ENCODE measurements around the gene SERPINB10.
"Not testable (repeated sequence)": the region's sequence is repeated elsewhere in the genome, so short reads cannot be mapped to it uniquely, and the experiment has no call there.

The SERPINB10 gene

DNA sequence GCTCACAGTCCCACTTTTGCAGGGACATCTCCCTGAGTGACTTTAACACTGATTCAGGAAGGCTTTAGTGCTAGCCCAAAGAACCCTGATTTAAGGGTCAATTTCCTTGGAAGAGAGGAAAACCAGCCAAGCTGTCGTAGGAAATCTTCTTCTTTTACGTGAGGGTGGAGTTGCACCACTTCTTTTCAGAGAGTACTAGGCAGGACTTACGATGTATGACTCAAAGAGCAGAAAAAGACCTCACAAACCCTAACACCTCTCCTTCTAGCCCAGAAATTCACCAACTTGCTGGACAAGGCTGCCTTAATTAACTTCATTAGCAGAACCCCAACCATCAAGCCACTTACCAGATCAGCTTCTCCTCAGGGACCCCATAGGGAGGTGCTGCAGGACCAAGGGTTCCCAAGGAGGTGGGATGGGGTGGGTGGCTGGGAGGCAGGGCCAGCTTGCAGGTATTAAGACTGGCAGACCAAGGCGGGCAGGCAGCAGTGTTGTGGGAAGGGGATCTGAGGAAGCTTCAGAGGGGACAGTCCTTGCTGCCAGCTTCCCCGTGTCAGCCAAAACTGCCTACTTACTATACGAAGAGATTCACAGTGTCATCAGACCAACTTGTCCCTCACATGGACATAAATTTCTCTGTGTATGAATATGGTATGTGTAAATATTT lies 13.5 kb upstream of the SERPINB10 start:
- no peak for DNase-seq

DNA sequence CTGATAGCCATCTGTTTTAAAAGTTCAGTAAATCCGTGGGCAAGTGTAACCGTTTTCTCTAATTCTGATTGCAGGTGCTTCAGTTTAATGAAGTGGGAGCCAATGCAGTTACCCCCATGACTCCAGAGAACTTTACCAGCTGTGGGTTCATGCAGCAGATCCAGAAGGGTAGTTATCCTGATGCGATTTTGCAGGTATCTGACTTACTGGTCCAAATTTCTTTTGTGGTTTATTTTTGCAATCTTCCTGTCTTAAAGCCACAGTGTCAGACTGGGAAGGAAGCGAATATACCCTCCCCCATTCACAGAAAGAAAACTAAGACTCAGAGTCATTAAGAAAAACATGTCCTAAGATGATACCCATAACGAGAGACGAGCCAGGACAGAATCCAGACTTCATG lies 12.6 kb upstream of the SERPINB10 start:
- DNase-seq, result no peak

DNA sequence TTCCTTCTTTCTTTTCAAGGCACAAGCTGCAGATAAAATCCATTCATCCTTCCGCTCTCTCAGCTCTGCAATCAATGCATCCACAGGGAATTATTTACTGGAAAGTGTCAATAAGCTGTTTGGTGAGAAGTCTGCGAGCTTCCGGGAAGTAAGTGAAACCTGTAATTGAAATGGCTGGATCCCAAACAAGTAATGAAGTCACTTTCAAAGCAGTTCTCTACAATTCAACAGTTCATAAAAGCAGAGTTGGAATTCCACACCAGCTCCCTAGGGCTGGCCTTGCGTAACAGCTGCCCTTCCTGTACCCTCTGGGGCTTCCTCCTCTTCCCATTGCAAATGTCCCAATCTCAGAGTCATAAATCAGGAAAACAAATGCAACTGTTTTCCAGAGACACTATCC lies 10.7 kb upstream of the SERPINB10 start:
- DNase-seq, result no peak

DNA sequence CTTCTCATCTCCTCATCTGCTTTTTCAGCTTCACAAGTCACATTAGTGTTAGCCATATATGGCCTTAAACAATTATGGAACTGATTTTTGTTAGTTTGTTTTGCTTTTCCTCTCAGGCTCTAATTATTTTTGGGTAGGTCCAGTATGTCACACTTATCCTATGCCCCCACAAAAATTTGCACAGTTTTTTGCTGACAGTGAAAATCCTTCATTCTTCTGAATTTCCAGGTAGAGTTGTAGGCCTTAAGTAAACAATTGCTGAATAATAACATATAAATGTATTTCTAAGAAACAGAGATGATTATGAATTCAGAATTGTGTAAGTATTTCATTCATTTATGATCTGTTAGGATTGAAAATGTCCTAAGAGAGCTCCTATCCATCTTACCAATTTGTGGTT lies 8.6 kb upstream of the SERPINB10 start:
- DNase-seq, result no peak

DNA sequence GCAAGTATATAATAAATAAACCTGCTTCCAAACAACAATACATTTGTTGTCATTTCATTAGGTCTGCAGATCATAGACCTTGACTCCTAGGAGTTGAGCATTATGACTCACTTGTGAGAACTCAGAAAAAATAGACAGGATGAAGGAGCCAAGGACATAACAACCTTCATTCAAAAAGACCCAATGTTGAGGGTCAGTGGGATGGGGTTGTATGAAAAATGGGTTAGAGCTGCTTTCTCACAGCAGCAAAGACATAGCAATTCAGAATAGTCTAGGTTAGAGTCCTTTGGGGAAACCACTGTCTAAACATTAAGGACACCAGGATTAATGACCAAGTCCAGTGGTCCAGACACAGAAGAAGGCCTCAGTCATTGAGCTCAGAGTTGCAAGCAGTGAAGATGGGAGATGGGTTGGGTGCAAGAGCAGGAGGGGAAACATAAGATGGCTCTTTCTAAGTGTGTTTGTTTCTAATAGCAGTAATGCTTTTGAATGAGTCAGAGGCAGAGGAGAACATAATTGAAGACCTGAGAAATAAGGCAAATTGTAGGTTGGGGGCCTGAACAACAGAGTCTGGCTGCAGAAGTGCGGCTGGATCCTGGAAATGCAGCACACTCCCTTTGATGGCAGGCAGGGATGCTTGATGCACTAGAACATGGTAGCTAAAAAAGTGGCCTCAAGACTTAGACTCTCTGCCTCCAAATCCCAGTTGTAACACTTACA lies 3.7 kb upstream of the SERPINB10 start:
- no peak for DNase-seq

DNA sequence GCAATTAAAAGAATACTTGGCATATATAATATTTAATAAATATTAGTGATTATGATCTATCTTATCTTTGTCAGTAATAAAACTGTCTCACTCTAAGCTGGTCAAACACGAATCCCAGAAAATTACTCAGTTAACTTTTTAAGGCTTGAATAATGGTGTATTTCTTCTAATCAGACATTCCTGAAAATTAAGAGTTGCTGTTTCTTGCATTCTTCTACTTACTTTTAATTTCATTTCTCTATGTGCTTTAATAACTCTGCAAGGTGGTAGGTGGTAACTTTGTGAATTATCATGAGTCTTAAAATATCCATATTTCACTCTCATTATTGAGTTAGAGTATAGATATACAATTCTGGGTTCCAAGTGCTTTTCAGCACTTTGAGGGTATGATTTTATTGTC lies 3.1 kb upstream of the SERPINB10 start:
- DNase-seq, result no peak

DNA sequence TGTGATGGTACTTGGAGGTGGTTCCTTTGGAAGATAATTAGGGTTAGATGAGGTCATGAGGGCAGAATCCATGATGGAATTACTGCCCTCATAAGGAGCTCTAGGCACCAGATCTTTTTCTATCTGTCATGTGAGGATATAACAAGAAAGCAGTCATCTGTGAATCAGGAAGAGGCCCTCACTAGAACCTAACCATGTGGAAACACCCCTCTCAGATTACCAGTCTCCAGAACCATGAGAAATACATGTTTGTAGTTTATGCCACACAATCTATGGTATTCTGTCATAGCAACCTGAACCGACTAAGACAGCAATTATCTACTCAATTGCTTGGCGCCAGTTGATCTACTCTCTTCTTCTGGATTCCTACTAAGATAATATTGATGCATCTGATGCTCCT lies 2.4 kb upstream of the SERPINB10 start:
- no peak for DNase-seq

DNA sequence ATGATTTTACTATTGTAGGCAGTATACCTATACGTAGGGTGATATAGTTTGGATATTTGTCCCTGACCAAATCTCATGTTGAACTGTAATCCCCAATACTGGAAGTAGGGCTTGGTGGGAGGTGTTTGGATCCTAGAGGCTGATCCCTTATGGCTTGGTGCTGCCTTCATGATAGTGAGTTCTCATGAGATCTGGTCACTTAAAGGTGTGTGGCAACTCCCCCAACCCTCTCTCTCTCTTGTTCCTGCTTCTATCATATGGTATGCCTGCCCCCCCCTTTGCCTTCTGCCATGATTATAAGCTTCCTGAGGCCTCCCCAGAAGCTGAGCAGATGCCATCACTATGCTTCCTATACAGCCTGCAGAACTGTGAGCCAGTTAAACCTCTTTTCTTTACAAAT lies 1.7 kb upstream of the SERPINB10 start:
- DNase-seq, result no peak

DNA sequence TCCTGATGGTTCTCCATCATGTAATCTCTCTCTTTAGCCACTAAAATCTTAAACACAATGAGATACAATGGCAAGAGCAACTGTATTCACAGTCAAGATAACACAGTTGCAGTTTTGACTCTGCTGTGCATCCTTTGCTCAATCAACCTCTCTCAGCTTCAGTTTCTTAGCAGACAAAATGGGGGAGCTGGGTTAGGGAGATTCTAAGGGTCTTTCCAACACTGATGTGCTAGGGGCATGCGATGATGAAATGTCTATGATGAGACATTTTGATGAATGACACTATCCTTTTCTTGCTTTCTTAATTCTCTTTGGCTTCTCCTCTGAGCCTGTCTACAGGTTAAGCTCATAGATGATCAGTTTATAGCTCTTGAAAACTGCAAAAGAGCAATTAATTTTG lies 1.1 kb downstream of the SERPINB10 start:
- no peak for DNase-seq

DNA sequence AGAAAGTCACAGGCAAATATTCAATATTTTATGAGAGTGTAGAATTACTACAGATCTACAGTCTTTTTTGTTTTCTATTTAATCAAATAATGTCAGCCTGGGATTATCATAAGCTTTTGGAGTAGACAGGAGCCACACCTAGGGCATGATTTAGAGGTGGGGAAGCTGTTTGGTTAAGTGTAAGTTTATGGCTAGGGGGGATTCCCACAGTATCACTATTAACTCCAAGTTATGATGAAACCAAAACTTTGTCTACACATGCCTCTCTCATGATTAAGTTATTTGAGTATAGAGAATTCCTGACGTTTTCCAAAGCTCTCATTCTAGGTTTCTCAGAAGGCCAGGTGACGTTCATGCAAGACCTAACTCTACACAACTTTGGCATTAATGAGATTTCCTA lies 2.1 kb downstream of the SERPINB10 start:
- DNase-seq, result no peak

DNA sequence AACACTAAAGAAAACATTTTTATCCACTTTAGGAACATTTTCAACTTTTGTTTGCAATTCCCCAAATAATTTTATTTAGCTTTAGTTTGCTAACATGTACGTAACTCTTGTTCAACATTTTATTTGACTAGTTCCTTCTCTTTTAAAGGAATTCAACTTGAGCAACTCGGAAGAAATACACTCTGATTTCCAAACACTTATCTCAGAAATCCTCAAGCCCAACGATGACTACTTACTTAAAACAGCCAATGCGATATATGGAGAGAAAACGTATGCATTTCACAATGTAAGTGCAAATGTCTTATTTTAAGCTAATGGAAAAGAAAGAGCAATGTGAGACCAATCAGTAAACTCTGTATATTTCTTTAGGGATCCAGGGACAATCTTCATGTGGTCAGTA lies 10.1 kb downstream of the SERPINB10 start:
- no peak for DNase-seq

DNA sequence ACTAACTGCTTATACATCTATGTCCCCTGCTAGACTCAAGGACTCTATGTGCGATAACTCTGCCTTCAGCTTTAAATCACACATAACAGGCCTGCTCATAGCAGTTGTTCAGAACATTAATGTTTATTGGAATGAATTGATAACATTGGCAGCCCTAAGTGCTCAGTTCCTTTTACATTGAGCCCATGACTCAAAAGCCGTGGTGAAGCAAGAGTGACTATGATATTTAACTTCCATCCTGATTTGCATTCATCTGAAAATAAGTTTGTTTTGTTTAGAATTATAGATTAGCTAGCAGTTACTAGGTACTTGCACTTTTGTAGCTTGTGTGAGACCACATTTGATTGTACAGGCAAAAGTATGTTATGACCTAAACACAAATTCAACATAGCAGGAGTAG lies 14.3 kb downstream of the SERPINB10 start:
- no peak for DNase-seq

DNA sequence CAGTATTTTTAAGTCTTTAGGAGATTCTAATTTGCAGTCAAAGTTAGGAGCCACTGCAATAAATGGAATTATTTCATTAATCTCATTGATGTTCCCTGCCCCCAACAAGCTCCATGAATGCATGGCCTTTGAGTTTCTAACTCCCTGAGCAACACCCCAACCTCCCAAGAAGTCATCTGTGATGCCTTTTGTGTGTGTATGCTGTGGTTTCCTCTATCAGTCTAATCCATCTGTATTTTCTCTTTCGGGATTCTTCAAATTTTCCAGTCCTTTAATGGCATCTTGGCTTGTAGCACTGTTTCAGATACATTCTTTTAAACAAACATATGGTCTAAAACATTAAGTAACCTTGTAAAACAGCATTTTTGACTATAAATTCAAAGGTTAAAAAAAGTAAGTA lies 16.8 kb downstream of the SERPINB10 start:
- no peak for DNase-seq

DNA sequence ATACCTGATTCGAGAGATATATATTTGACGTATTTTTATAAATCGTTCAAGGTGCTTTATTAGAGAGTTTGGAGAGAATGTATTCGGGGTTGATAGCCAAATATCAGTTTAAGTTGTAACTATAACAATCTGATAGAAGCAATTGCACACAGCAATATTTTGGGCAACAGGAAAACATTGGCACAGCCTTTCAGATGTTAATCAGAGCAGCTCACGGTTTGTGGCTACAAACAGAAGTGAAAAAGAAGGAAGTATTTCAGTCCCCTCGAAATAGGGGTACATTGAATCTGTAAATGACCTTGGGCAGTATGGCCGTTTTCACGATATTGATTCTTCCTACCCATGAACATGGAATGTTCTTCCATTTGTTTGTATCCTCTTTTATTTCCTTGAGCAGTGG lies 20.6 kb downstream of the SERPINB10 start:
- no peak for DNase-seq

DNA sequence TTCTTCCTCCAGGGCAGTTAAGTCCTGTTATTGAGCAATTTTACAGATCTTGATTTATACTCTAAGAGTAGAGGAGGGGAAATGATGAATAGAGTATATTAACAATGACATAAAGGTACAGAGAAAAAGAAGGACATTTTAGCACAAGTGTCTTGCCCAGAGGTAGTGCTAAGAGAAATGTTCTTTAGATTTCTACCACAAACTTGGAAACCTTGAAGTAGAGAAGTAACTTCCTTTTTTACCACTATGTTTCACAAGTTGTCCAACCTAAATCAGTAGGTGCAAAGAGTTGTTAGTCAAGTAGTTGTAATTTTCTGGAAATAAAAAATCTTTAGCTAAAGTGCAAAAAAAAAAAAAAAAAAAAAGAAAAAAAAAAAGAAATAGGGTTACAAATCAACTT lies 21.6 kb downstream of the SERPINB10 start:
- not testable (repeated sequence) for DNase-seq

DNA sequence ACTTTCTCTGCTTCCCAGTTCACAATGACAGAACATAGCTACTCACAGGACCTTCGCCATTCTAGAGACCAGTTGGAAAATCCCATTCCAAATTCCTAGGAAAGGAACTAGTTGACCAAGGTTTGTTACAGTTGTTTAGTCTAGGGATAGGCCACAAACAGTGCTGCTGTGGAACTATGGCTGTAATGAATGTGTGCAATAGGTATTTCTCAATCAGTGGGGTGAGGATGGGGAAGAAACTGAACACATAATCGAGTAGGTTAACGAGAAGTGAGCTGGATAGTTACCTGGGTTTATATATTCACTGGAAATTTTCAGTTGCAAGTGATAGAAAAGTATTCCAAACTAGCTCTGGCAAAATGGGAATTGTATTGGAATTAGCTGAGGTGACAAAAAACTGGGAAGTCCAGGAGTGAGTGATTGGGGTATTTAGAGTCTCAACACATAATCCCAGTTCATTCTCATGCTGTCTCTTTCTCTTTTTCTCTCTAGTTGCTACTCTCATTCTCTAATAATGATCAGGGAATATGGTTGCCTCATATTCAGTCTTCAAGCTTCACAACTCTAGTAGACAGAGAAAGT lies 23.1 kb downstream of the SERPINB10 start:
- DNase-seq, result no peak

DNA sequence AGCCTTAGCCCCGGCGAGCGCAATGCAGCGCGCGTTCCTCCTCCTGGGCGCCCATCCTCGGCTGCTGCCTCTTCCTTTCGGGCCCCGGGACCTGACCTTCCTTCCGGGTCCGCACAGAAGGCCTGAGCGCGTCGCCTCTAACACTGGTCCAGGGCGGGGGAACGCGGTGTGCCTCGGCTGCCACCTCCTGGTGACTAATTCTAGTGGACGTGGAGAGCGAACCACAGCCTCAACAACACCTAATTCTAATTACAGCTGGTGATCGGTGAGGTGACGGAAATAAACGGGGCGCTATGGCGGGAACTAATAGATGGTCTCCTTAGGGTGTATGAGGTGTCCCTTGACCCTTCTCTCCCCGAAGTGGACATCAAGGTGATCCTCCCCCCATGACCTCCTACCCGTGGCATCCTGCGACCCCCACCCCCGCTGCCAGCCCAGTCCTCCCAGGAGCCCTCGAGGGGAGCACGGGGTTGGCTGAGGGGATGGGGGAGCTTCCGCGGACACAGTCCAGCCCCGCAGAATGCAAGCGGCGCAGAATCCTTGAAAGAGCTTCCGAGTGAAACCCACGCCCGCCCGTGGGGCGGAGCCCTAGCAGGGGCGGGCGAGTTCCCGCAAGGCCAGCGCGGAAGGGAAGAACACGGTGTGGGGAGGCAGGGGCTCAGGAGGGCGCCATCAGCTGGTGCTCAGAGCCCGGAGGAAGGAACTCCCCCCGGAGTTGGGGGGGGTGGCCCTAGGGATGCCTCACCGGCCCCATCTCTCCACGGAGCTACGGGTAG lies 28.6 kb downstream of the SERPINB10 start:
- DNase-seq, result peak; percentile 61

DNA sequence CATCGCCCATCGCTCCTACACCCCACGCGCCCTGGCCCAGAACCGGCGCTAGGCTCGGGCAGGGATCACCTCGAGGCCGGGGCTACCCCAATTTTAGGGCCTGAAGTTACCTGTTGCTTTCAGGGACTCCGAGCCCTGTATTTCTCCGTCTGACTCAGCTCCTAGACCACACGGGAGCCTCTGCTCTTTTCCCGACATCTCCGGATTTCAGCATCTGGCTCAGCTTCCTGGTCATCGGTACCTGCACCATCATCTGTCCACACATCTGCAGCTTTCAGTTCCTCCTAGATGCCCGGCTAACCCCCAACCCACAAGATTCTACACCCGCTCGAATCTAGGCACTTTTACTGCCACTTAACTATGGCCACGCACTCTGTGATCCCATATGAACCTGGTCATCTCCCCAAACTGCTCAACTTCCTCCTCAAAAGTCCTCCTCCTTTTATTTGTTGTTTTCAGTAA lies 29.2 kb downstream of the SERPINB10 start:
- DNase-seq, result no peak

DNA sequence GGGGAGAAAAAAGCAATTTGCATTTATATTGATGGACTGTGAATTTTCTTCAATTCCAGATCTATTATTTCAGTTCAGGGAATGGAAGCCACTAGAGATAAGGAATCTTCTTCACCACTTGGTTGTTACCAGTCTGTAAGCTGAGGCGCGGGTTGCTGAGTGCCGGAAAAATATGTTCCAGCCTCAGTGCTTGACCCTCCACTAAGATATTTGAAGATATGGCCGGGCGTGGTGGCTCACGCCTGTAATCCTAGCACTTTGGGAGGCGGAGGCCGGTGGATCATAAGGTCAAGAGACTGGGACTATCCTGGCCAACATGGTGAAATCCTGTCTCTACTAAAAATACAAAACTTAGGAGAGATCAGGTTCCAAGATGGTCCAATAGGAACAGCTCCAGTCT lies 32.2 kb downstream of the SERPINB10 start:
- no peak for DNase-seq

DNA sequence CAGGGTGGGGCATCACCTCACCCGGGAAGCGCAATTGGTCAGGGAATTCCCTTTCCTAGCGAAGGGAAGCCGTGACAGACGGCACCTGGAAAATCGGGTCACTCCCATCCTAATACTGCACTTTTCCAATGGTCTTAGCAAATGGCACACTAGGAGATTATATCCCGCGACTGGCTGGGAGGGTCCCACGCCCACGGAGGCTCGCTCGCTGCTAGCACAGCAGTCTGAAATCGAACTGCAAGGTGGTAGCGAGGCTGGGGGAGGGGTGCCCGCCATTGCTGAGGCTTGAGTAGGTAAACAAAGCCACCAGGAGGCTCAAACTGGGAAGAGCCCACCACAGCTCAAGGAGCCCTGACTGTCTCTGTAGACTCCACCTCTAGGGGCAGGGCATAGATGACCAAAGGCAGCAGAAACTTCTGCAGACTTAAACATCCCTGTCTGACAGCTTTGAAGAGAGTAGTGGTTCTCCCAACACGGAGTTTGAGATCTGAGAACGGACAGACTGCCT lies 32.8 kb downstream of the SERPINB10 start:
- DNase-seq, result not testable (repeated sequence)

DNA sequence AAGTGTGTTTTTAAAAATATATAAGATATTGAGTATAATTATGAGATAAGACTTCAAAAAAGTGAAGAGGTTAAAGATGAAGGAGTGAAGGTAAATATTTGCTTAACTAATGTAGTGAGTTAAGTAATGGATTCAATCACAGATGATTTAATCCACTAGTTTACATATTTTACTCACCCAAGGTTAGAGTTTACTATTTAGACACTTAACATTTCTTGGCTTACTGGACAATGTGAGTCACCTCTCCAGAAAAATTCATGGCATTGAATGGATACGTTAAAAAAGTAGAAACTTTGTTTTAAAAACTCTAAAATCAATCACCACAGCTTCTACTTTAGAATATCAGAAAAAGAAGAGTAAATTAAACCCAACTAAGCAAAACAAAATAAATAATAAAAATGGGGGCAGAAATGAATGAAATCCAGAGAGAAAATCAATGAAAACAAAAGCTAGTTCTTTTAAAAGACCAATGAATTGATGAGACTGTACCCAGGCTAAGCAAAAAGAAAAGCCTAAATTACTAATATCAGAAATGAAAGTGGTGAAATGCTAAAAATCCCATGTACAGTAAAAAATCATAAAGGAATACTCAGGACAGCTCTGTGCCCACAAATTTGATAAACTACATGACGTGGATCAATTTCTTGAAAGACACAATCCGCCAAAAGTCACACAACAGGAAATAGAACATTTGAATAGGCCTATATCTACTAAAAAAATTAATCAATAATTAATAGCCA lies 39.5 kb downstream of the SERPINB10 start:
- DNase-seq, result no peak

DNA sequence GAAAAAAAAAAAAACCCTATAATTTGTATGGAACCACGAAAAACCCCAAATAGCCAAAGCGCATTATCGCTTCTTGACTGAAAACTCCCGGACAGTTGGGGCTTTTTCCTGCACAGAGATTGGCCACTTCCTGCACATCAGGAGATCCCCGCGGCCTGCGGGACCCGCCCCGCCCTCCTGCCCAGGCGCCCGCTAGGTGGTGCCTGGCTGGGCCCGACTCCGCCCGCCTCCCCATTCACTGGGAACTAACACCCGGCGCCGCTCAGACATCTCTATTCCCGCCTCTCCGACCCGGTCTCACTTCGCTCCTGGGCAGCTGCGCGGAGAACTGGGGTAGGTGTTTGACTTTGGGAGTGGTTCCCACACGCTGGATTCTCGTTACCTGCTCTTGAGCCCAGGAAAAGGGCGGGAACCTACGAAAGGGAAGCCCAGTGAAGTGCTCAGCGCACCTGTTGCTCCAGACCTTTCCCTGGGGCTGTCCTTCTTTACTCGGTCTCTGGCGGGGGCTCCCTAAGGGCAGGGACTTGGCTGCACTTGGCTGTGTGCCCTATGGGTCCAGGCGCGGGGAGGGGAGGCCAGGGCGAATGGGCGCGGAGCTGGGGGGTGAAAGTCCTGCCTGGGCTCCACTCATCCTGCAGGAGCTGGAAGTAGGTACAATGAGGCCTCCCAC lies 41.4 kb downstream of the SERPINB10 start, which contains the start of gene HMSD:
Gene HMSD, plus strand, starts transcription at position 234 of the 670 bp plus-strand sequence. CDS start 4,155 bp downstream, outside the sequence.
- DNase-seq, result no peak
